Stimulated activated CD4-positive, alpha-beta T cell treated with anti-CD3 and anti-CD28 coated beads, Interleukin-4, amount 100 ng/mL, for 1 hour (primary cell): ENCODE measurements around the gene SYNPO.
A peak's percentile ranks its signal among the peaks of the same experiment; 100 is the strongest.

Experiments used
- DNase-seq: peaks from one replicate; pipeline ENCODE4 v3.0.0-alpha.2; 2020

The SYNPO gene

GRCh38 chr5:150642991-150643710 is 2.7 kb downstream of the SYNPO start:
- no peak for DNase-seq

GRCh38 chr5:150644058-150644457 is 3.6 kb downstream of the SYNPO start:
- no peak for DNase-seq

GRCh38 chr5:150644514-150644913 is 4.1 kb downstream of the SYNPO start:
- DNase-seq = no peak

GRCh38 chr5:150645070-150645700 is 4.7 kb downstream of the SYNPO start:
- no peak for DNase-seq

GRCh38 chr5:150647275-150648251 is 7.1 kb downstream of the SYNPO start:
- no peak for DNase-seq

GRCh38 chr5:150648294-150649107 is 8.0 kb downstream of the SYNPO start:
- no peak for DNase-seq

GRCh38 chr5:150649108-150650020 is 8.9 kb downstream of the SYNPO start:
- no peak for DNase-seq

- DNase-seq = no peak
Measured at GRCh38 chr5:150650021-150651006, 9.9 kb downstream of the SYNPO start.

- DNase-seq = no peak
Measured at GRCh38 chr5:150651382-150651781, 10.9 kb downstream of the SYNPO start.

GRCh38 chr5:150651924-150652671 is 11.6 kb downstream of the SYNPO start:
- DNase-seq = no peak

GRCh38 chr5:150653145-150653761 is 12.8 kb downstream of the SYNPO start:
- no peak for DNase-seq

GRCh38 chr5:150653762-150654556 is 13.5 kb downstream of the SYNPO start:
- DNase-seq = no peak

- DNase-seq = no peak
Measured at GRCh38 chr5:150655221-150655620, 14.8 kb downstream of the SYNPO start.

GRCh38 chr5:150656191-150657132 is 16.0 kb downstream of the SYNPO start:
- DNase-seq = peak; percentile 70

GRCh38 chr5:150658121-150658520 is 17.7 kb downstream of the SYNPO start:
- DNase-seq = no peak

GRCh38 chr5:150658699-150659265 is 18.3 kb downstream of the SYNPO start:
- no peak for DNase-seq
